NCI-H128 (cell line): ENCODE measurements around the gene CKMT1A.
A peak's percentile ranks its signal among the peaks of the same experiment; 100 is the strongest.
"Not testable (repeated sequence)": the region's sequence is repeated elsewhere in the genome, so short reads cannot be mapped to it uniquely, and the experiment has no call there.

Experiments
- DNase-seq: peaks from one replicate; lab custom pipeline; 2025; ENCODE audit not compliant: unreplicated experiment; lab: John Stamatoyannopoulos, UW

The CKMT1A gene

DNA sequence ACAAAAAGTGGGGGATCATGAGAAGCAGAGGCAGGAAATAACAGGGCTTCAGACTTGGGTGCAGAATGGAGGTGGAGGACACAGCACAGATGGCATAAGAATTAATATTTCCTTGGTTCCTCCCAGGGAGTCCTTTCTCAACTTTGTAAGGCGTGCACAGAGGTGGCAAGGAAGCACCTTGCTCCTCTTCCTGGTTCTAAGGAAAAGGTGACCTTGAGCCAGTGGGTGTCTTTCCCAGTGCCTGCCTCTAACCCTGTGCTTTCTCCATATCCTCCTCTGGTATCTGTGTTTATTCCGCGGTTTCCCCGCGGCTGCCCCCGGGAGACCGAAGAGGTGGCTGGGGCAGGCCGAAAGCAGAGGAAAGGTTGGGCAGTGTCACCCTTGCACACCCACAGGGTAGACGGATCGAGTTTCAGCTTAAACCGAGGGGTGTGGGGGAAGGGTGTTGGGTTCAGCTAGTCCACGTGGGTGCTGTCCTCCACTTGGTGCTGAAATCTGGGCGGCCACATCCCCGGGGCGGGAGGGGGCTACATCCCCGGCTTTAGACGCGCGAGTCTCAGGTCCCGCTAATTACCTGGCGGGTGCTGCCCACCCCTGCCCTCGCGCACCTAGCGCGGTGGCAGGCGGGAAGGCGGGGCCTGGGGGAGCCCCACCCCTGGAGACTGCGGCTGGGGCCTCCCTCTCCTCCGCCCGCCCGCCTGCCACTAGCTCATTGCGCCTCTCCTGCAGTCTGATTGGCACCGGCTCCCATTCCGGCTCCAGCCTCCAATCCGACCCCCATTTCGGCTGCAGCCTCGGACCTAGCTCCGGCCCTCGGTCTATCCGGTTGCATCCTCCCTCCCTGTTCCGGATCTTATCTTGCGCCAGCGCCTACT lies at the start of gene CKMT1A:
Gene CKMT1A (plus strand): TSS at position 712 of the 875 bp plus-strand sequence. CDS start 192 bp downstream, outside the sequence.
- not testable (repeated sequence) for DNase-seq

DNA sequence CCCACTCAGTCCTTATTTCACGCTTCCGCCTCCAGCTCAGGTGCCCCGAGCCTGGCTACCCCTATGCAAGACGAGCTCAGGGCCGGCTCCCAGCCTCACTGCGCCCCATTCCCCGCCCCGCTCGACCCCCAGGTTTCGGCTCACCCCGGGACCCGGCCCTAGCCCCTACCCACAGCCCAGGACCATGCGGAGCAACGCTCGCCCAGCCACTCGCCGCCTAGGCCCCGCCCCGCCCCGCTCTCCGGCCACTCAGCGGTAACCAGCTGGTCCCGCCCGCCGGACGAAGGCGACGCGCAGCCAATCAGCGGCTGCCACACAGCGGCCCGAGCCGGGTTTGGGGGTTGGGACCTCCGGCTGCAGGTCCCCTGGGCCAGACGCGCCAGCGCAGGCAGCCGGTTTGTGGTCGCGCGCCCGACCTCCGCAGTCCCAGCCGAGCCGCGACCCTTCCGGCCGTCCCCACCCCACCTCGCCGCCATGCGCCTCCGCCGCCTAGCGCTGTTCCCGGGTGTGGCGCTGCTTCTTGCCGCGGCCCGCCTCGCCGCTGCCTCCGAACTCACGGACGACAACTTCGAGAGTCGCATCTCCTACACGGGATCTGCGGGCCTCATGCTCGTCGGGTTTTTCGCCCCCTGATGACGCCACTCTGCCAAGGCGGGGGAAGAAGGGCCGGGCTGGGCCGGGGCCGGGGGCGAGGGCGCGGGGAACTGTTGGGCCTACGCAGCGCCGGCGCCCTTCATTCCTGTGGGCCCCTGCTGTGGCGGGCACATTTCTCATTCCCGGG lies 44.8 kb upstream of the CKMT1A start, which contains the start of gene CATSPER2:
Gene CATSPER2 (minus strand): TSS at position 196 of the 781 bp plus-strand sequence. CDS start 783 bp downstream, outside the sequence.
- DNase-seq = no peak

DNA sequence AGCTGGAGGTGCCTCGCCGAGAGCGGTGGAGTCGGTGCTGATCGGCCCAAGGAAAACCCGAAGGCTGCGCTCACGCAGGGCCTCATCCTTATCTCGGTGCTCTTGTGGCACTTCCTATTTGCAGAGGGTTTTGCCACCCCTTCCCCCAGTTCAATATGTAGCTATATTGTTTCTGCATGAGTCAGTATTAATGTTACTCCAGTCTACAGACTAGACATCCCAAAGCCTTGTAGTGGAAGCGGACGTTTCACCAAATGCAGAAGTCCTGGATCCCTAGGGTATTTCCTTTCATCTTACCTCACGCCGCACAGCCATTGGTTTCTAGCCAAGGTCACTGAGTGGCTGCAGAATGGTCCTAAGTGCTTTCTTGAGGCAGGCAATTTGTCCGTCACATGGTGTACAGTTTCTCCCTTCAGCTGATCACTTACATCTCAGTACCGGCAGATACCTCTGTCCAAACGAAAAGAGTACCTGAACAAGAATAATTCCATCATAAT lies 44.2 kb upstream of the CKMT1A start:
- DNase-seq = not testable (repeated sequence)

DNA sequence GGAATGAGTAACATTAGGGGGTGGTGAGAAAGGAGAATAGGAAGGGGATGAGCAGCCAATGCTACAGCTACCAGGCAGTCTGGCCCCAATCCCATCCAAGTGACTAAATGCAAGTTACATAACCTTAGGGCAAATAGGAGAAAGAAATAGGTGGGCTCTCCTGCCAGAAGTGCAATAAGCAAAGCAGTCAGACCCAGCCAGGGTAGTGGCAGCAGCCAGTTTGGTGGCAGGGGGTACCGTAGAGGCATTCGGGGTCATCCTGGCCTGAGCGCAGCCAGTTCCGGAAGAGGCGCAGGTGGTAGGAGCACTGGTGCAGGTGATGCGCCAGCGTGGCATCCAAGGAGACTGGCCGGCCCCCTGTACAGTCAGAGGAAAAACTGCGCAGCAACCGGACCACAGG lies 33.9 kb upstream of the CKMT1A start:
- DNase-seq = not testable (repeated sequence)

DNA sequence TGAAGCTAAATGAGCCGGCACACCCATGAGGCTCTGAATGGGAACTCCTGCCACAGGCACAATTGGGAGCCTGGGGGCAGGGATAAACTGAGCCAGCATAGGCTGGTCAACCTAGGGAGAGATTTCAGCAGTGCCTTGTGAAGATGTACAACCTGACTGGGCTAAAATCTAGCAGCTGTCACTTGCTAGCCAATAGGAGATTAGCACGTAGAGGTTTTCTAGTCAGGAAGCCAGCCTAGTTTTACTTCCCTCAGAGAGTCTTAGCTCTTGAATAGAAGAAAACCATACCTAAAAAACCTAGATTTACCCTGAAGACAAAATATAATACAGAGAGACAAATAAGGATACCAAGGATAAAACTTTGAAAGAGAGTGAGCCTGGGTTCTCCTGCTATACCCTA lies 31.4 kb upstream of the CKMT1A start:
- DNase-seq = not testable (repeated sequence)

DNA sequence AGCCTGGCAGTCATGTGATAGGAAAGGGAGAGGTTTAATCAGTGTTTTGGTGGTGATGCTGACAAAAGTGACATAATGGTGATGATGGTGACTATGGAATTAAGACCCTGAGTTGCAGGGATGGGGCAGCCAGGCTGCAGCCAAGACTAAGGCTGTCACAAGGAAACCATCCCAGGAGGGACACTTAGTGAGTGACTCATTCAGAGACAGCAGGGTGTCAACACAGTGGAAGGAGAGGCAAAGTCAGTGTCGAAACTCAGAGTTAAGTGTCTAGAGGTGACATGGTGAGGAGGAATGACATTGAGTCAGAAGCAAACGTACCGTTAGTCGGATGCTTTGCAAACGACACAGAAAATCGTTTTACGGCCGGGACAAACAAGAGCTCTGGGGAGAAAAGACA lies 30.3 kb upstream of the CKMT1A start:
- not testable (repeated sequence) for DNase-seq

DNA sequence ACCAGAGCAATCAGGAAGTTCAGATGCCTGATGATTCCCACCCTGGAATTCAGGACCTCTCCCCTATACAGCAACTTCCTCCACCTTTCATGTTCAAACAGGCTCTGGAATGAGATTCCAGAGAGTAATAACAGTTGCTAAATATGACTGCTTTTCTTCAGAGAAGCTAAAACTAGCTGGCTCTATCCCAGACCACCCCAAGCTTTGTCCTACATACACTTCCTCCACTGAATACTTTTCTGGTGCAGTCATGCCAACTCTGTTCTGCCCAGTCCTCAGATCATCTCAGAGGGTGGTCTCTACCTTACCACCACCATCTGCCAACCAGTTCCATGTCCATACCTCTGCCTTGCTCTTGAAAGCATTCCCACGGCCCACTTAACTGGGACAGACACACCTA lies 27.5 kb upstream of the CKMT1A start:
- DNase-seq = not testable (repeated sequence)

DNA sequence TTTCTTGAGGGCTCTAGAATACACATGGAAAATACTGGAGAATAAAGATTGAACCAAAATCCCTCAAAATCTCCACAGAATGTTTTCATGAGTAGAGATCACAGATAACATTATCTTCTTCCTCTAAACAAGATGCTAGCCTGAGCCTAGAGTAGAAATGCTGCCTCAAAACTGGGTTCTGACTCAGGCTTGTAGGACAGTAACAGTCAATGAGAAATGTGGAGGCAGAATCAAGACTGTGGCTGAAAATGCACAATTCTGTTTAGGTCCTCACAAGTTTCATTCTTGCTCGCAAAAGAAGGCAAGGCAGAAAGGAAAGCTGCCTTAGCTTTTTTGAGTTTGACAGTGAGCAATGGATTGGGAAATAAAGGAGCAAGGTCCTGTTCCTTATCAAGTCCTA lies 19.5 kb upstream of the CKMT1A start:
- not testable (repeated sequence) for DNase-seq

DNA sequence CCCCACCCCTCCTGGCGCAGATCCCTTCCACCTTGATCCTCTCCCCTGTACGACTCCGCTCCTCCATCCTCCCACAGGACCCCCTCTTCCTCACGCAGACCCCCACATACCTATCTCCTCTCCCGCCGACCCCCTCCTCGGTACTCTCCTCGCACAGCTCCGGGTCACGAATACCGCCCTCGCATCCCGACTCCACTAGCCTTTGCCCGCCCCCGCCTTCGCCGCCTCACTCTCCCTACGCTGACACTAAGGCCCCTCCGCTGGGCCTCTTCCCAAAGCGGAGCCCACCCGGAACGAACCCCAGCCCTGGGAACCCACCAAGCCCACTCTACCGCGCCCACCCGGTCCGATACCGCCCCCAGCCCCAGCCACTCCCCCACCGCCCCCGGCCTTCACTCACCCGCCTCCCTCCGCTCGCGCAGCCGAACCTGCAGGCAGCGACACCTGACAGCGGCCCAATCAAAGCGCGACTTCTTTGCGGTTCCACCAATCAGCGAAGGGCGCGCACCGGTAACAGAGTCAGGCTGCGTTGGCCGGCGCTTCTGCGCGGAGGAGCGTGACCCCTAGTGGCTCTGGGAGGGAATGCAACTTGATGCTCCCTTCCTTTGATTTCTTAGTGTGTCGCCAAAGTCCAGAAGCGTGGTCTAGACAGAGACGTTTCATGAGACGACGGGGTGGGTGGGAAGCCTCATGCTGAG lies 3.9 kb upstream of the CKMT1A start:
- not testable (repeated sequence) for DNase-seq

DNA sequence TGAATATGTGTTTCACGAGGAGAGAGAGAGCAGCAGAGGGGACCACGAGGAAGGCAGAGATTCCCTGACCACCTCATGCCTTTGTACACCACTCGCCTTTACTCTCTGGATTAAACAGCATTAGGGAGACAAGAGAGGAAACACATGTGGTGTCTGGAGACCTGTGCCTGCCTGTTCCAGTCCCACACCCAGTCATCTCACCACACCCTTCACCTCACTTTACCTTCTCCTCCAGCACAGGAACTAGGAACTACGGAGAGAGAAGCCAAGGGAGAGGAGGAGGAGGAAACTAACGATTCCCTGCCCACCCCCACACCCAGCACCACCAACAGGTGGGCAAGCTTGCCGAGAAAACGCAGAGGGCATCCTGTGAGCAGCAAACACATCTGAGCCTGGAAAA lies 980 bp upstream of the CKMT1A start:
- not testable (repeated sequence) for DNase-seq

DNA sequence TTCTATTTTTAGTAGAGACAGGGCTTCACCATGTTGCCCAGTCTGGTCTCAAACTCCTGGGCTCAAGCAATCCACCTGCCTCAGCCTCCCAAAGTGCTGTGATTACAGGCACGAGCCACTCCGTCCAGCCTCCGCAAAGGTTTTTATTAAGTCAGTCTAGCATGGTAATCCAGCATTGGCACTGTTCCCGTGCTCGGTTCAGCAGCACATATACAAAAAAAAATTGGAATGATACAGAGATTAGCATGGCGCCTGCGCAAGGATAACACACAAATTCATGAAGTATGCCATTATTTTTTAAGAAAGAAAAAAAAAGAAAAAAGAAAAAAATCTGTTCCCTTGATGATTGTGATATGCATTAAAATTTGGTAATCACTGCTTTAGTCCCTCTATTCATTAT lies 8.5 kb downstream of the CKMT1A start:
- DNase-seq = no peak

DNA sequence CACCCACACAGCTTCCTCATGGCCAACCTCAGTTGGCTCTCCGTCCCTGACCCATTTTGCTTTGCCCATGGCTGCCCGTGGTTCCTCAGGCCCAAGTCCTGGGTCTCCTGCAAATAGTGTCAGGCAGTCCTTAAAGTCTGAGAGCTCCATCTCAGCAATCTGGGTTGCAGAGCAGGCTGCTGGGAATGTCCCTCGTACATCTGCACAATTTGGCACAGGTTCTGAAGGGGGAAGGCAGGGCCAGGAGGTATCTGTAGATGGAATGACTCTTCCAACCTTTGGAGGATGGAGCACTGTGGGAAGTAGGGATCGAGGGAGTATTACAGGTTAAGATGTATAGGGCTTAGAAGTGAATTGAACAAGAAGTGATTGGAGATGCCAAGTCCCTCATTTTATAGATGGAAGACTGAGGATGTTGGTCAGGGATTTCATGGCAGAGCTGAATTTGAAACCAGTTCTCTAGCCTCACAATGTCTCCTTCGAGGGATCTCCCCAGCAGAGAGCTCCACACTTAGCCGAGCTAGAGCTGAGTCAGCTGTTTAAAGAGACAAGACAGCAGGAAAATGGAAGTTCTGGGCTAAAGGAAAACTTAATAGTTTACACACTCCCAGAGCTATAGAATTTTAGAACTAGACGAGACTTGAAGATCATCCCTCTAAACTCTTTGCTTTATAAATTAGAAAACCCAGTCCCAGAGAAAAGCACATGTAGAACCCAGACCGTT lies 9.2 kb downstream of the CKMT1A start:
- no peak for DNase-seq

DNA sequence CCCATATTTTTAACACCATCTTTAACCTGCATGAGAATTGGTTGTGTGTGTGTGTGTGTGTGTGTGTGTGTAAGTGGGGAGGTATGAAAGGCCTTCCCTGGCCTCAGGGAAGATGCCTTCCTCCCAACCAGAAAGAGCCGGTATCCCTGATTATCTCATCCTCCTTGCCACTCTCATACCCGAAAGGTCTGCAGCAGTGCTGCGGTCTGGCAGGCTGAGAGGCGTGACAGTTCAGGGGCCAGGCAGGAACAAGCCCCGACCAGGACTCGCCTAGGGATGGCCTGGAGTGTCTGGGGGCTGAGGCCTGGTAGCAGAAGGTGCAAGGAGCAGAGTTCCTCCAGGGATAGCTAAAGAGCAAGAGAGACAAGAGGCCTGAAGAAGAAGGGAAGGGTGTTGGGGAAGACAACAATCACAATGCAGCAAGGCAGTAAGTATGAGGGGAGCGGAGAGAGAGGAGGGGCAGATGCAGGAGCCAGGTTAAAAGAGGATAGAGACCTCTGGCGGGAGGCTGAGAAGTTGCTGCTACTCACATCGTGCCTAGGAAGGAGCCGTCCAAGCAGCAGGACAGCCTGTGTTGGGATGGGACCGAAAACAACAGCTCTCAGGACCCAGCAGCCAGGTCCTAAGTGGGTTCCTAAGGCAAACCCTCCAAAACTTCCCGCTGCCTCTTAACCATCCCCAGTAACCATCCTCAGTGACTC lies 16.9 kb downstream of the CKMT1A start:
- DNase-seq = not testable (repeated sequence)

DNA sequence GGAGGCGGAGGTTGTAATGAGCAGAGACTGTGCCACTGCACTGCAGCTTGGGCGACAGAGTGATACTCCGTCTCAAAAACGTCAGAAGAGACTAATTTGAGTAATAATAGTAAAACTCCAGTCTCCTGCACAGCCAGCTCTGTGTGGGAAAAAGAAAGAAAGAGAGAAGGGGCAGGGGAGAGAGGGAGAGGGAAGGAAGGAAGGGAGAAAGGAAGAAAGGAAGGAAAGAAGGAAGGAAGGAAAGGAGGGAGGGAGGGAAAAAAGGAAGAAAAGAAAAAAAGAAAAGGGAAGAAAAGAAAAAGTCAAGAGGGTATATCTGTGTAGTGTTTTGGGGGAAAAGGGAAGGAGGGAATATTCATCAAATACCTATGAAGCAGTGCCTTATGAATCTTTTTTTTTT lies 29.5 kb downstream of the CKMT1A start:
- DNase-seq = no peak

DNA sequence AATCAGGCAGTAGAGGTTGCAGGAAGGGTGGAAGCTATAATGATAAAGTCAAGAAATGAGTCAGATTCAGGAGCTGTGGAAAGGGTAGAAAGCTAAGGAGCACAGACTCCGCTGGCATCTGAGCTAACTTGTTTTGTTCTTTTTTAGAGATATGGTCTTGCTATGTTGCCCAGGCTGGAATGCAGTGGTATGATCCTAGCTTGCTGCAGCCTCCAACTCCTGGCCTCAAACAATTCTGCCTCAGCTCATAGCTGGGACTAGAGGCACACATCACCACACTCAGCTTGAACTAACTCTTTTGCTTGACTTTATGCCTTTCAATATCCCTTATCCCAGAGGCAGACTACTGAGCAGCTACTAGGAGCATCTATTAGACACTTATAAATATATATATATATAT lies 32.6 kb downstream of the CKMT1A start:
- not testable (repeated sequence) for DNase-seq

DNA sequence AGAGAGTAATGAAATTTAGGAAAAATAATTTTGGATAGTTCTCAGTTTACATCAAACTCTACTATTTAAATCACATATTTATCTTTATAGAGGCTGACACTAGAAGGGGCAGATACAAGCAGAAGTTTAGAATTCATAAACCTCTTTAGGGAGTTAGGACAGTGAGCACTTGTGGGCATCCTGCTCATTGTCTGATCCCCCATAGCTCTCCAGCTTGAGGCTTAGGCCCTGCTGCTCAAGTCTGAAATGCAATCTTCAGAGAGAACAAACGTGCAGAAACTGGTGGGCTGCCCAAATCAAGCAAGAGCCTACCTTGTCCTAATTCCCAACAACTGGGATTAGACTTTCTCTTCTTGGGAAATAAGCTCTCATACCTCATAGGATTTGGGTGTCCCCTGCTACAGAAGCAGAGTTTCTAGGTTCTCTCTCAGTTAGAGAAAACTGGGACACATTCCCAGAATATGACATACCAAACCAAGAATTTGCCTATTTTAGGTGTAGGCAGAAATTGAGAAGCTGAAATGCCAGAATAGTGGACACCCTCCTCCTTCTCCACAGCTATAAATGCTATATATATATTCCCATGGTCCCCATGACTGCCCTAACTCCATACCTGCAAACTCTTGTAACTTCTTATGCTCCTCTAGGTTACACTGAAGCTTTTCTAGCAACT lies 34.5 kb downstream of the CKMT1A start:
- DNase-seq = not testable (repeated sequence)

DNA sequence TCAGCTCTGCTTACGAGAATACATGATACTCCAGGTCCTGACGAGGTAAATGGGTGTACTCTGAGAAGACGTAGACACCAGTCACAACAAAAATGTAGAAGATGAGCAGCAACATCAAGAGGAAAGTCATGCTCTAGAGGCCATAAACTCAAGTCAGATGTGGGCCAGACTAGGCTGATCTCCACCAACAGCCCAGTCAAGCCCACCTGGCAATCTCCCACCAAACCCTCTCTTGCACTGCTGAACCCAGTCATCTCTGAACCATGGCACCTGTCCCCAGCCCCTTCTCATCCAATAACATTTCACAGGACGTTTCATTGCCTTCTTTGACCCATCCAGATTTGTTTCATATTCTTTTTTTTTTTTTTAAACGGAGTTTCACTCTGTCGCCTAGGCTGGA lies 41.8 kb downstream of the CKMT1A start:
- DNase-seq = no peak

DNA sequence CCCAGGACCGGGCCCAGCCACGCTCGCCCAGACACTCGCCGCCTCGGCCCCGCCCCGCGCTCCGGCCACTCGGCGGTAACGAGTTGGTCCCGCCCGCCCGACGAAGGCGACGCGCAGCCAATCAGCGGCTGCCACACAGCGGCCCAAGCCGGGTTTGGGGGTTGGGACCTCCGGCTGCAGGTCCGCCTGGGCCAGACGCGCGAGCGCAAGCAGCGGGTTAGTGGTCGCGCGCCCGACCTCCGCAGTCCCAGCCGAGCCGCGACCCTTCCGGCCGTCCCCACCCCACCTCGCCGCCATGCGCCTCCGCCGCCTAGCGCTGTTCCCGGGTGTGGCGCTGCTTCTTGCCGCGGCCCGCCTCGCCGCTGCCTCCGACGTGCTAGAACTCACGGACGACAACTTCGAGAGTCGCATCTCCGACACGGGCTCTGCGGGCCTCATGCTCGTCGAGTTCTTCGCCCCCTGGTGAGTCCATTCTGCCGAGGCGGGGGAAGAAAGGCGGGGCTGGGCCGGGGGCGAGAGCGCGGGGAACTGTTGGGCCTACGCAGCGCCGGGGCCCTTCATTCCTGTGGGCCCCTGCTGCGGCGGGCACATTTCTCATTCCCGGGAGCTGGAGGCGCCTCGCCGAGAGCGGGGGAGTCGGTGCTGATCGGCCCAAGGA lies 52.7 kb downstream of the CKMT1A start, which contains the start of gene PDIA3:
Gene PDIA3 (plus strand): TSS at position 194 of the 658 bp plus-strand sequence. CDS start 102 bp downstream, at position 296.
- peak; percentile 38 for DNase-seq
